Cardiac fibroblast (primary cell): Measurements from ENCODE around the gene SYT13.
"Not testable (repeated sequence)": the region's sequence is repeated elsewhere in the genome, so short reads cannot be mapped to it uniquely, and the experiment has no call there.

Source experiments
- DNase-seq, 2 donors: peaks; one replicate each; pipeline versions ENCODE4 v3.0.0 to v3.0.0-alpha.2; 2010; ENCODE audit warnings: low read depth in 2 of 2
- H3K4me3 ChIP-seq, 2 donors: replicated peaks in 1 of 2; 1 replicate in 1 of 2; 2 replicates in 1 of 2; pipeline ENCODE4 v1.5.1; 2011; ENCODE audit warnings: low read depth in 2 of 2, low read length in 2 of 2, mild to moderate bottlenecking in 2 of 2, moderate library complexity in 1 of 2
- TF ChIP-seq, protein P1 (sequence below): IDR thresholded peaks from one replicate; pipeline ENCODE4 v1.5.1; 2011; ENCODE audit warnings: low read depth, mild to moderate bottlenecking, low read length, inconsistent platforms

Gene SYT13

DNA sequence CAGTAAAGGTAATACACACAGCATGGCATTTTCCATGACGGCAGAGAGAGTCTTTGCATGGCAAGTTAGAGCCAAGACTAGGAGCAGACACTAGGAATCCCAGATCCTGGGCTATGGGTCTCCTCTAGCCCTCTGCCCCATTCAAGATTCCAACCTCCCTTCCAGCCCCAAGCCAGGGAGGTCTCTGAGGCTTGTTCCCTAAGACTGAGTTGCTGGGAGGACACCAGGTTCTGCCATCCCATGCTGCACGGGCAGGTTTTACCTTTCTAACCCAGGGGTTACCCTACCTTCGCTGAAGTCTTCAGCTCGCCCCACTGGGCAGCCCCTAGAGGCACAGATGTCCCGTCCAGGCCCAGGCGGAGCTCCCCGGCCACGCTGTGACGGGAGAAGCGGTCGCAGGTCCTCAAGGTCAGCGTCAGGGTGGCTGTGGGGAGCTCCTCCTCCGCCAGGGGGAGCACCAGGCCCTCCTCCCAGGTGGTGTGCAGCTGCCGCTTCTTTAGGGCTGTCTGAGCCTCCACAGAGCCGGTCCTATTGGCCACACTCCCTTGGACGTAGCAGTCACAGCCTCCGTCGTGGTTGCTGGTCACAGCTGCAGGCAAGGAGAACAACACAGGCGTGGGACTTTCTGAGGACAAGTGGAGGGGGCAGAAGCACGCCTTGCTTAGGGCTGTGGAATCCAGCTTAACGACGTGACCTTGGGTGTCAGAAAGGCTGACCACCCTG lies 33.8 kb downstream of the SYT13 start:
- TF ChIP-seq, protein P1, sequence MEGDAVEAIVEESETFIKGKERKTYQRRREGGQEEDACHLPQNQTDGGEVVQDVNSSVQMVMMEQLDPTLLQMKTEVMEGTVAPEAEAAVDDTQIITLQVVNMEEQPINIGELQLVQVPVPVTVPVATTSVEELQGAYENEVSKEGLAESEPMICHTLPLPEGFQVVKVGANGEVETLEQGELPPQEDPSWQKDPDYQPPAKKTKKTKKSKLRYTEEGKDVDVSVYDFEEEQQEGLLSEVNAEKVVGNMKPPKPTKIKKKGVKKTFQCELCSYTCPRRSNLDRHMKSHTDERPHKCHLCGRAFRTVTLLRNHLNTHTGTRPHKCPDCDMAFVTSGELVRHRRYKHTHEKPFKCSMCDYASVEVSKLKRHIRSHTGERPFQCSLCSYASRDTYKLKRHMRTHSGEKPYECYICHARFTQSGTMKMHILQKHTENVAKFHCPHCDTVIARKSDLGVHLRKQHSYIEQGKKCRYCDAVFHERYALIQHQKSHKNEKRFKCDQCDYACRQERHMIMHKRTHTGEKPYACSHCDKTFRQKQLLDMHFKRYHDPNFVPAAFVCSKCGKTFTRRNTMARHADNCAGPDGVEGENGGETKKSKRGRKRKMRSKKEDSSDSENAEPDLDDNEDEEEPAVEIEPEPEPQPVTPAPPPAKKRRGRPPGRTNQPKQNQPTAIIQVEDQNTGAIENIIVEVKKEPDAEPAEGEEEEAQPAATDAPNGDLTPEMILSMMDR: peak; percentile 87

DNA sequence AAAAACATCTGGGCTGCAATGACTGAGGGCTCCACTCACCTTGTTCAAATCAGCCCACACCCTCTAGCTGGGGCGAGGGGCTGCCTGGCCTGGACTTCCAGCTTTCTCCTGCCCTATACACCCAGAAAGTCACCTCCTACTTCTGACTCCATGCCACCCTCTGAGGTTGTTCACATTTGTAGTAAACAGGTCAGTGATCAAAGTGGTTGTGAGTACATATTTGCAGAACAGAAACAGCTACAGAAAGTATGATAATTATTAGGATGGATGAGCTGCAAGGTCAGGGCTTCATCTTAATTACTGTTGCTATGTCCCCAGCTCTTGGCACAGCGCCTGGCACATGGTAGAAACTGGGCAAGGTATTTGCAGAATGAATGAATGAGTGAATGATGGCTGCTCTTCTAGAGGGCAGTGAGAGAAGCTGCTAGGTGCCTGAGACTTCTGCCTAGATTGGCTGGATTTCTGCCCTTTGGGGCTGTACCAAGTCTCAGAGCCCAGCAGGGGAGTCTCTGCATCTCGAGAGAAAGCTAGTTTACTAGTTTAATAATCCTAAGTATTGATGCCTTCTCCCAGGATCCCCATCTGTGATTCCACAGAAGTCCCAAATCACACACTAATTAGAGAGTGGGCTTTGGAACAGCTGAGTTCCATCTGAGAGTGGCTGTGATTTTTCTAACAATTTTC lies 36.0 kb downstream of the SYT13 start:
- DNase-seq: peak in 1 of 2 donors; percentile 17
- TF ChIP-seq, protein P1: no peak
- no peak overlapping the region for H3K4me3 ChIP-seq

More for the DNA sequence above, 33.8 kb downstream of the SYT13 start:
- H3K4me3 ChIP-seq: no peak overlapping the region
- DNase-seq: peak; percentile 35 to 67

DNA sequence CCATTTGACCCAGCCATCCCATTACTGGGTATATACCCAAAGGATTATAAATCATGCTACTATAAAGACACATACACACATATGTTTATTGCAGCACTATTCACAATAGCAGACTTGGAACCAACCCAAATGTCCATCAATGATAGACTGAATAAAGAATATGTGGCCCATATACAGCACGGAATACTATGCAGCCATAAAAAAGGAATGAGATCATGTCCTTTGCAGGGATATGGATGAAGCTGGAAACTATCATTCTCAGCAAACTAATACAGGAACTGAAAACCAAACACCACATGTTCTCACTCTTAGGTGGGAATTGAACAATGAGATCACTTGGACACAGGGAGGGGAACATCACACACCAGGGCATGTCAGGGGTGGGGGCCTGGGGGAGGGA lies 36.8 kb downstream of the SYT13 start:
- not testable (repeated sequence) for DNase-seq, H3K4me3 ChIP-seq

DNA sequence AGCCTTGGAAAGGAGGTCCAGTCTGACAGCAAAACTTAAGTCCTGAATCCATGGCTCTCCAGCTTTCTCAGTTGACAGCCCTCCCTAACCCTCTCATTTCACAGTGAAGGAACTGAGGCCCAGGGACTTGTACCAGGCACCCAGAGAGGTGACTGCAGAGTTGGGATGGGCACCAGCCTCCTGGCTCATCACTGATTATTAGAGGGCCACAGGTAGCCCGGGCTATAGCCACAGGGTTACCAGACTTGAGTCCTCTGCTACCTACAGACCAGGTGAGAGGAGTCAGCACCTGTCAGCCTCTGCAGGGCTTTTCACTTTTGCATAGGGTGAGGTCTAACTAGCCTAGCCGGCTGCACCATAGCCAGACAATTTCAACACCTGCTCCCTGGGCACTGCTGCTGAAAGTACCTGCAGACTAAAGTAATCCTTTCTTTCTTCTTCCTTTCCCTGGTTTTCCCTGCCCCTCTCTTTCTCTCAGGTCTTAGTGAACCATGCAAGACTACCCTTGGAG lies 37.6 kb downstream of the SYT13 start:
- DNase-seq: no peak
- no peak overlapping the region for H3K4me3 ChIP-seq
- TF ChIP-seq, protein P1: no peak

DNA sequence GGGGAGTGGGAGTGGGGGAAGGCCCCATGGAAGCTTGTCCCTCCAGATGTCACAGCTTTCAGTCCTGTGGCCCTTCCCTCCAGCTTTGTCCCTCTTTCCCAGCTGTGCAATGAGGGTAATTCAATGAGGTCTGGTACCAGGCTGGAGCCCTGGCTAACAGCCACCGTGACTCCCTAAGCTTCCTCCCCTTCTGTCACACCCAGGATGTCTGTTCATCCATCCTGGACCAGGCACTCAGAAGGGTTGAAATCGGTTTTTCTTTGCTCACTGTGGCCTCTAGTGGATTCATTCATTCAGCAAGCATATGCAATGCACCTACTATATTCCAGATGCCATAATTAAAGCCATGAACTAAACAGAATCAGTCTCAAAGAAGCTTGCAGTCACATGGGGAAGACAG lies 38.7 kb downstream of the SYT13 start:
- TF ChIP-seq, protein P1: peak; percentile 23

DNA sequence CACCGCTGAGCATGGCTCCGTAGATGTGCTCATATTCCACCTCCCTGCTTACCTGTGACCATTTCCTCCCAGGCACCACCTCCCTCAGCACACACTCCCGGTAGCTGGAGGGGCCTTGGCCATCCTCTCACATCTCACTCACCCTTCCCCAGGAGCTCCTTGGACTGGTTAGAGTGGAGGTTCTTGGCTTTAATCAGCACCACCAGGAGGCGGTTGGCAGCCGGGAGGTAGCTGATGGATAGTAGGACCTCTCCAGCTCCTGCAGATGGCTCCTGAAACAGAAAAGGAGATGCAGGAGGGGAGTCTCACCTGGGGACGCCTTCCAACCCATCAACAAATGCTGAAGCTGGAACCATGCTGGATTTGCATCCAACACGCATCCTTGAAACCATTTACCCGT lies 39.9 kb downstream of the SYT13 start:
- TF ChIP-seq, protein P1: no peak
- DNase-seq: no peak
- no peak overlapping the region for H3K4me3 ChIP-seq

More for the DNA sequence above, 38.7 kb downstream of the SYT13 start:
- peak; percentile 14 to 32 for DNase-seq
- H3K4me3 ChIP-seq: no peak overlapping the region
